HS-5 (cell line): ENCODE measurements around the gene CLPTM1L.
A peak's percentile ranks its signal among the peaks of the same experiment; 100 is the strongest.

Experiments
- DNase-seq: peaks from one replicate; pipeline ENCODE4 v3.0.0-alpha.2; 2012; ENCODE audit warnings: low read depth

The CLPTM1L gene

DNA sequence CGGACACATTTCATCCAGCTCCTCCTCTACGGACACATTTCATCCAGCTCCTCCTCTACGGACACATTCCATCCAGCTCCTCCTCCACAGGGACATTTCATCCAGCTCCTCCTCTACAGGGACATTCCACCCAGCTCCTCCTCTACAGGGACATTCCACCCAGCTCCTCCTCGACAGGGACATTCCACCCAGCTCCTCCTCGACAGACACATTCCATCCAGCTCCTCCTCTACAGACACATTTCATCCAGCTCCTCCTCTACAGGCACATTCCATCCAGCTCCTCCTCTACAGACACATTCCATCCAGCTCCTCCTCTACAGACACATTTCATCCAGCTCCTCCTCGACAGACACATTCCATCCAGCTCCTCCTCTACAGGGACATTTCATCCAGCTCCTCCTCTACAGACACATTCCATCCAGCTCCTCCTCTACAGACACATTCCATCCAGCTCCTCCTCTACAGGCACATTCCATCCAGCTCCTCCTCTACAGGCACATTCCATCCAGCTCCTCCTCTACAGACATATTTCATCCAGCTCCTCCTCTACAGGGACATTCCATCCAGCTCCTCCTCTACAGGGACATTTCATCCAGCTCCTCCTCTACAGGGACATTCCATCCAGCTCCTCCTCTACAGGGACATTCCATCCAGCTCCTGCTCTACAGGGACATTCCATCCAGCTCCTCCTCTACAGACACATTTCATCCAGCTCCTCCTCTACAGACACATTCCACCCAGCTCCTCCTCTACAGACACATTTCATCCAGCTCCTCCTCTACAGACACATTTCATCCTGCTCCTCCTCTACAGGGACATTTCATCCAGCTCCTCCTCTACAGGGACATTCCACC, 17.8 kb downstream of the CLPTM1L start:
- DNase-seq = peak; percentile 80

DNA sequence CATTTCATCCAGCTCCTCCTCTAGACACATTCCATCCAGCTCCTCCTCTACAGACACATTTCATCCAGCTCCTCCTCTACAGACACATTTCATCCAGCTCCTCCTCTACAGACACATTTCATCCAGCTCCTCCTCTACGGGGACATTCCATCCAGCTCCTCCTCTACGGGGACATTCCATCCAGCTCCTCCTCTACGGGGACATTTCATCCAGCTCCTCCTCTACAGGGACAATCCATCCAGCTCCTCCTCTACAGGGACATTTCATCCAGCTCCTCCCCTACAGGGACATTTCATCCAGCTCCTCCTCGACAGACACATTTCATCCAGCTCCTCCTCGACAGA, 18.4 kb downstream of the CLPTM1L start:
- DNase-seq = peak; percentile 22

DNA sequence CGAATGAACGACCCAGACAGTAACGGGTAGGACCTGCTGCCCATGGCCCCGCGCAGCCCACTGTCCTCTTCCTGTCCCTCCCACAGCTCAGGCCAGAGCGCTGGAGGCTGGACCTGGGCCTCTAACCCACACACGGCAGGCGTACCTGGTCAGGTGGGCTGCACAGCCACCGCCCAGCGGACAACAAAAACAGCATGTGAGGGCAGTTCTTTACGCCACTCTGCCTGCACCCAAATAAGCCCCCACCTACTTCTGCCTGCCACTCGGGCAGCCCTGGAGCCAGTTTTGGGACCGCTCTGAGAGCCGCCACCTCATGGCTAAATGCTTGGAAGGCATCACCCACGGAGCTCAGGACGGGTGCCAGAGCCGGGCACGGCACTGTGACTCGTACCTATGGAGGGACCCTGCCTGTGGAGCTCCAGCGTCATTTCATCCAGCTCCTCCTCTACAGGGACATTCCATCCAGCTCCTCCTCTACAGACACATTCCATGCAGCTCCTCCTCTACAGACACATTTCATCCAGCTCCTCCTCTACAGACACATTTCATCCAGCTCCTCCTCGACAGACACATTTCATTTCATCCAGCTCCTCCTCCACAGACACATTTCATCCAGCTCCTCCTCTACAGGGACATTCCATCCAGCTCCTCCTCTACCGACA, 18.9 kb downstream of the CLPTM1L start:
- peak; percentile 48 for DNase-seq

DNA sequence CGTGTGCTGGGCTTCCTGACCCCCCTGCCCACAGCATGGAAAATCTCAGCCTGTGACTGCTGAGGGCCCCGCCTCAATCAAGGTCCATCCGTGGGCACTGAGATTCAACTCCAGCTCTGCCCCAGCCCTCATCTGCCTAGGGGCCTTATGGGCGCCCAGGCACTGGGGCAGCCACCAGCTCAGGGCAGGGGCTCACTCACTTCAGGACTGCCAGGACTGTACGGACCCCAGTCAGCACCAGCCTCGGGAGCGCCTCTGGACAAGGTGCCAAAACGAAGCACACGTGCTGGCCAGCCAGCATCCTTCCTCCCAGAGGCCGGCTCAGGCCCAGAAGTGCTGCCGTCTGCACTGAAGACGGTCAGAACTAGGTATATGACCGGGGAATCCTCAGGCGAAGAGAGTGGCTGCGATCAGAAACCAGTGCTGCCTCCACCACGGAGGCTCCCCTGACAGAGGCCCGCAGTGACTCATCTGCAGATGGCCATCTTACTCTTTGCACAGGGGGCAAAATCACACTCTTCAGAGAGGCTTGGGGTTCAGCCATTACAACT, 19.6 kb downstream of the CLPTM1L start:
- no peak for DNase-seq

DNA sequence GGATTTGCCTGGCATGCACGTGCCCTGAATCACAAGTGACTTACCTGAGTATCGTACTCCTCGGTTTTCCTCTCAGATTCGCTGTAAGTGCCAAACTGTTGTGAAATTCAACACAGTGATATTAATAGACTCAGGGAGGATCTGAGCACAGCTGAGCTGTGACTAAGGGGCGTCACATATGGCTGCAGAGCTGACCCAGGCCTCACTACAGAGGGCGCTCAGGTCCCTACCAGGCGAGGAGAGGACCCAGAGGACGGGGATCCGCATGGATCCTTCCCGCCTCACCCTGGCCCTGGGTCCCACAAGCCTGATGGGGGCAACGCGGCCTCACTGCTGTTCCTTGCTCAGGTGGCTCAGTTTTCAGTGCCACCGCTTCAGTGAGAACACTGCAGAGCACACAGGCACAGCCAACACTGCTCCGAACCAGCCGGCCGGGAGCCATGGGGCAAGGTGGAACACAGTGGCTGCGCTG, 20.1 kb downstream of the CLPTM1L start:
- no peak for DNase-seq

DNA sequence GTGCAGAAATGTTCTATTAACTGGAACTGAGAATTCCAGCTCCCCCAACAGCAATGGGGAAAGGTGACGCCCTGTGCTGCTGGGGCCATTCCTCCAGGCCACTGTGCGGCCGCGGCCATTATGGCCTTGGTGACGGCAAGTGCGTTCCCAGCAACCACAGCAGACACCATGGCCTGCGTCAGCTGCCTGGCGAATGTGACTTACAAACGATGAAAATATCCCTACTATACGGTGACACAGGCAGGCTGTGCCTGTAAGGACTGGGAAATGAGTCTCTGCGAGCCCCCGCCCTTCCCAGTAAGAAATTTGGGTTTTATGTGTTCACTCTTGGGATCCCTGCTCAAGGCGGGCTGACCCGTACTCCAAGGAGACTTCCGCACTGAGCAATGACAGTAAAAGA, 20.6 kb downstream of the CLPTM1L start:
- DNase-seq = no peak

DNA sequence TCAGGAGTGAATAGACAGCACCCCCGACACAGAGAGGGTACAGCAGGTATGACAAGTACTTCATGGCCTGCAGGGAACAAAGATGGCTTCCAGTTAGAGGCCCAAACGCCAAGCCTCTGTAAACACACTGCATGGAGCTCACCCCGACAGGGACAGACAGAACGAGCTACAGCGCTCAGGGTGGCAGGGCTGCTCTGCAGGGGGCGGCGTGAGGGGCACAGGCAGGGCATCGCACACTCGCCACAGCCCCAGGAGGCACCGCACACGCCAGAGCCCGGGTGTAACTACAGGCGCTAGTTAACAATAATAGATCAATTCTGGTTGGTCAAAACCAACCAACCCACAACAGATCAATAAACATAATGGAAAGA, 21.1 kb downstream of the CLPTM1L start:
- DNase-seq = no peak

DNA sequence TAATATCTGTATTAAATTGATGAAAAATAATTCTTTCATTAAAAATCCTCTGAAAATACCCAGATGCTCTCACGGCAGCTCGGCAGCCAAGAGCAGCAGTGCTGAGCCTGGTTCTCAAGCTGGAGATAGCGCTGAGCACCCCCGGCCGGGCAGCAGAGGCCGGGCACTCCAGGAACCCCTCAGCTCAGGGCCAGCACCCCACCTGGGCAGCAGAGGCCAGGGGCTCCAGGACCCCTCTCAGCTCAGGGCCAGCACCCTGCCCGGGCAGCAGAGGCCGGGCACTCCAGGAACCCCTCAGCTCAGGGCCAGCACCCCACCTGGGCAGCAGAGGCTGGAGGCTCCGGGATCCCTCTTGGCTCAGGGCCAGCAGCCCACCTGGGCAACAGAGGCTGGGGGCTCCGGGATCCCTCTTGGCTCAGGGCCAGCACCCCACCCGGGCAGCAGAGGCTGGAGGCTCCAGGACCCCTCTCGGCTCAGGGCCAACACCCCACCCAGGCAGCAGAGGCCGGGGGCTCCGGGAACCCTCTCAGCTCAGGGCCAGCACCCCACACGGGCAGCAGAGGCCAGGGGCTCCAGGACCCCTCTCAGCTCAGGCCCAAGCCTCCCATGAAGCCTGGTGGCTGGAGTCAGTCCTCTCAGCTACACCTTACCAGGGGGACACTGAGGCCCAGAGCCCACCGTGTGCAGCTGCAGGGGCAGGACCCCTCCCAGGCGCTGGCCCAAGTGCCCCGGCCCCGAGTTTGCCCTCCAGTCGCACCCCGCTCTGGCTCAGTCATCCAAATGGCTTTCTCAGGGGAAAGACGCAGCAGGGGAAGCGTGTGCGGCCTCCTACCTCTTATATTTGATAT, 21.7 kb downstream of the CLPTM1L start:
- no peak for DNase-seq

DNA sequence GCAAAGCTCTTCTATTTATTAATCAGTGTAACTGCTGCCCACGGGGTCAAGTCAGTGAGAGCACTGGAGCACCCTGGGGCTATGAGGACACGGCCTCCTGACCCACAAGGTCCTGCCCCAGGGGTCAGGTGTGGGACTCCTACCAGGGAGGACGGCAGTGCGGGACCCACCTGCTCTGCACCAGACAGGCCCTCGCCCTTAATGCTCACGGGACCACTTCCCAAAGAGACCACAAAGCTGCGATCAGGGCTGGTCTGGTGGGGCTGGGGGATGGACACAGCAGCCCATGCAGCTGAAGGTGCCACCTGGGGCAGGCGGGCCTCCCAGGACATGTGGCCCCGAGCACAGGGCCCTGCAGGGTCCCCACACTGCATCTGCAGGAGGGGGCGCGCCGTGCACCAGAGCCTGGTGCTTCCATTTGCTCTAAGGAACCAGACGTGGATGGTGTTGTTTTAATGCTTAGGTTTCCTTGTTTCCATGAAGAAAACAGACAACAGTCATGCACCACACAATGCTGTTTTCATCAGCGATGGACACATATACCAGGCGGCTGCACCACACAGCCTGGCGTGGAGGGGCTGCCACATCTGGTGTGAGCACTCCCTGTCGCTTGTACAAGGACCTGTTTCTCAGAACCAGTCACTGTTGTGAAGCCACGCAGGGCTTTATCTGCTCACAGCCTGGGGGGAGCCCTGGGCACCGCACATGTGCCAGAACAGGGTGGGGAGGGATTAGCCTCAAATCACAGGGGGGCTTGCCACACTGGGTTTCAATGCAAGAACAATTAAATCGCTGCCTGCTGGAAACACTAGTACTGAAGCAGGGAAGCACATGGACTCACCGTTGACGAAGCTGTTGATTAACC, 22.6 kb downstream of the CLPTM1L start:
- no peak for DNase-seq

DNA sequence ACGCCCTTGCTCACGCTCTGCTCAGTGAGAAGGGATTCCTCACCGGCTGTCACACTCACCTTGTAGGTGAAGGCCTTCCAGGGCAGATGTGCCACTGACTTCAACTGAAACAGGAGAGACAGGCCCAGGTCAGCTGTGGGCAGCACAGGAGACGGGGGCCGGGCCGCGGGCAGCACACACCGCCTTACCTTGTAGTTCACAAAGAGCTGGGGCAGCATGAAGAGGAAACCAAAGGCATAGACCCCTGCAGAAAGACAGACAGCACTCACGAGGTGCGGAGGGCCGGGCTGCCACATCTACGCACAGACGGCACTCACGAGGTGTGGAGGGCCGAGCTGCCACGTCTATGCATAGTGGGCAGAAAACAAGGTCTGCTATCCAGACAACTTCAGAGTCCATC, 23.3 kb downstream of the CLPTM1L start:
- no peak for DNase-seq

DNA sequence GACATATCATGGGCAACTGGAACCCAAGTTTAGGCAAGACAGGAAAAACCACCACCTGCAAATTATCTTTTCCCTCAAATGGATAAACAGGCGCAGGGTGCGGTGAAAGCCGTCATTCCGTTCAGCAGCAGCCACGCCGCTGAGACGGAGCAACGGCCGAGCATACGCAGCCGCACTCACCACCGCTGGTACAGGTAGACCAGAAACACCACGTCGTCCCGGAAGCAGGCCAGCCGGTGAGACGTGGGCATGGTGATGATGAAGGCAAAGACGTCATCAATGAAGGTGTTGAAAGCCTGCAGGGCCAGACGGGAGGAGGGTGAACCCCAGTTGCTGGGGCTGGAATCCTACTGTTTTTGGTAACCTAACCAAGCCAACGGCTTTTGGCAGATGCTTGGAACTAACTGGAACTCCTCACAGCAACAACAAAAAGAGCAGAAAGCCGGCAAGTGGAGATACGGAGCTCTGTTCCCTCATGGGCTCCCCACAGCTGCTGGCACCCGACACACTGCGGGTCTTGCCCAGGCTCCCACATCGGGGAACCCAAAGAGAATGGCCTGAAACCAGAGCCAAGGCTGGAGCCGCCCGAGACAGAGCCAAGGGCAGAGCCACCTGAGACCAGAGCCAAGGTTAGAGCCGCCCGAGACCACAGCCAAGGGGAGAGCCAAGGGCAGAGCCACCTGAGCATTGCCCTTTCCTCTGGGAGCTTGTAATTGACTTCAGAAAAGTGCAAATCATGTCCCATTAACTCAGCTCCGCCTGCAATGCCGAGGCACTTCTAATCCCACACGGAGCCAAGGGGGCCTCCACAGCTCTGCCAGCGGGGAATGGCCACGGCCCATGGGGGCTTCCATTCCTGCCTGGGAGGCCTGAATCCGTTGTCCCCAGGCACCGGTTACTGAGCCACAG, 24.2 kb downstream of the CLPTM1L start:
- DNase-seq = no peak

DNA sequence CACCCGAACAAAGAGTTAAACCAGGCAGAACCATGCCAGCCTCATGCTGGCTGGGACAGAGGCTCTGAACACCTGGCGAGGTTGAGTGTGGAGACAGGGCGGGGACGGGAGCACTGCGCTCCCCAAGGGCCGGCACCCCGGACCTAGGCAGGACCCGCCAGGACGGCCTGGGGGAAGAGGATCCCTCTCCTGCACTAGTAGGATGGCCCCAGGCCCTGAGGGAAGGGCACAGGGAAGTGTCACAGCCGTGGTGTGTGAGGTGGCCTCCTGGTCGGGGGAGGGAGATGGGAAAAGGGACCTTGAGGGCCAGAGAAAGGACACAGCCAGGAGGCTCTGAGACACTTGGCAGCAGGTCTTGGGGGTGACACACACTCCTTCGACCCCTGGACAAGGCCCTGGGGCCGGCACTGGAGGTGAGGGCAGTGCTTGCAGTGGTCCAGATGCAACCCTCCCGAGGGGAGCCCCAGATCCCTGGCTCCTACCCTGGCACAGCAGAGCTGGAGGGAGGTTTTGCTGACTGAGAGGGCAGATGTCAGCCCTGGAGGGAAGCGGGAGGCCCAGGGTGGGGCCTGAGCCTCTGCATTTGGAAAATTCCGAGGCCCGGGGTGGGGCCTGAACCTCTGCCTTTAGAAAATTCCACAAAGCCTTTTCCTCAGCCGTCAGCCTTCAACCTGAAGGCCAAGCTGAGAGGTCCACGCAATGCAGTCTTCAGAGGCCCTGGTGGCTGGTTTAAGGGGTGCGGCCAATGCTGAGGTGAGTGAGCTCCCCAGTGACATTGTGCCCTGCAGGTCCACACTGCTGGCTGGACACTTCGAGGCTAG, 25.3 kb downstream of the CLPTM1L start:
- no peak for DNase-seq

DNA sequence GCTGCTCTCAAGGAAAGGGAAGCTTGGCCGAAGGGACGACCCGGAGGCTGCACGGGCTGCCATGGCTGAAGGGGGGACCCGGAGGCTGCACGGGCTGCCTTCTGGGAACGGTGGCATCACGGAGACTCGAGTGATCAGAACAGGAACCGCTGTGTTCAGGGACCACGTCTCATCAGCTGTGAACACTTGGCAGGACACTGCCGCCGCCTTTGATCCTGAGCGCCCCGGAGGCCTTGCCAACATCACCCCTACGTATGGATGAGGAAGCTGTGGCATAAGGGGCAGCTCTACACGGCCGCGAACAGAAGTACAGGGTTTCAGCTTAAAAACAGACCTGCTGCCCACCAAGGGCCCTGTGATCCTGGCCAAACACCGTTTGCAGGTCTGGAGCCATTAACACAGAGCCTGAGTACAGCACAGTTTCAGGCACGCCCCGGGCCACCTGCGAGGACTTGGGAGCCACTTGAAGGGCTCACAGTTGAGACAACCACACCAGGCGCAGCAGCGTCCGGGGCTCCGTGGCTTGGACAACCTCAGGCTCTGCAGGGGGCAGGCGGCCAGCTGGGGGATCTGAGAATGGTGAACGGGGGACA, 26.1 kb downstream of the CLPTM1L start:
- no peak for DNase-seq

DNA sequence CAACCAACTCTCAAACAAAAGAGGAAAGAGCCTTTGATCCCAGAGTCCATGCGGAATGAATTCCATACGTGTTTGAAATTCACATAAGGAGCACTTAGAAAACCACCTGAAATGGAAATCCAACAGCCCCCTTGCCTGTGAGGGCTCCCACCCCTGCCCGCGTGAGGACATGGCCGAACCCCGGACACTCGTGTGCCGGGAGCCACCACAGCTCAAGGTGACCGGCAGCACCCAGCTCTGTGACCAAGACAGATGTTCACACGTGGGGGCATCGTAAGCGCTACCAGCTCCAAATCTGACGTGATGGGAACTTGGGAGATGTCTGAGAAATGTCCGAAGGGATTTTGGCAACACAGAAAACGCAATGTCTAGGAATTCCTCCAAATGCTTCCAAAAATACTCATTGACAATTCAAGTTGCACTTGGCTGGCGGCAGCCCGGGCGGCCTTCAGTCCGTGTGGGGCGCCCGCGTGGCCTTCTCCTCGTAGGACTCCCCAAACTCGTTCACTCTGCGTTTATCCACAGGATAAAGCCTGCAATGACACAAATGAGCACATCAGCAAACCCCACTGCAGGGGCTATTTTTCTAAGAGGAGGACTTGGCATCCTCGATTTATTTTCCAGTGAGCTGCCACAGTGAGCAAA, 26.9 kb downstream of the CLPTM1L start:
- no peak for DNase-seq

DNA sequence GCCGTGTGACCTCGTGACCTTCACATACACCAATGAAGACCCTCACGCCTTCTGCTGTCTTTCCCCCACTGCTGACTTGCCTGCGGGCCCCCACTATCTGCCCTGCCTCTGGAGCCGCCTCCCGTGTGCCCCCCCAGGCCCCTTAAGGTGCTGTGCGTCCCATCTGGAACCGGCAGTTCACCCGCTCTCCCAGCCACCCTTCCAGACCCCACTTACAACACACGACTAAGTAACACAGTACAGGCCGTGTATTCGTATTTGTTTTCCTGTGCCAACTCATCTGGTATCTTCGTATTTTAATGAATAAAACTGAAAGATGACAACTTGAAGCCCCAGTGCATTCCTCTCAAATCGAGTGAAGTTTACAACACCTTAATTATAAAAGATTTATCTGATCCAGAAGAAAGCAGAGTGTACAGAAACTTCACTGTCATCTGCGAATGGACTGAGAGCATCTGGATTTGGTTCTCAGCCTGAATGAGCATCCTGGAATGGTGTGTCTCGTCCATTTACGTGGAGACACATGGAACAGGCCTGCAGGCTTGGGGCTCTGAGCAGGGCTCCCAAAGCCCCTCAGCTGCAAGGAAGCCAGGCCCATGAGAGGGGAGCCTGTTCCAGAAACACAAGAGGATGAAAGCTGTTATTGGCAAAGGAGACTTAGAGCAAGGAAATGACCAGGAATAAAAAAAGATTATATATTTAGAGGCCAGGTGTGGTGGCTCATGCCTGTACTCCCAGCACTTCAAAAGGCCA, 28.1 kb downstream of the CLPTM1L start:
- DNase-seq = no peak

DNA sequence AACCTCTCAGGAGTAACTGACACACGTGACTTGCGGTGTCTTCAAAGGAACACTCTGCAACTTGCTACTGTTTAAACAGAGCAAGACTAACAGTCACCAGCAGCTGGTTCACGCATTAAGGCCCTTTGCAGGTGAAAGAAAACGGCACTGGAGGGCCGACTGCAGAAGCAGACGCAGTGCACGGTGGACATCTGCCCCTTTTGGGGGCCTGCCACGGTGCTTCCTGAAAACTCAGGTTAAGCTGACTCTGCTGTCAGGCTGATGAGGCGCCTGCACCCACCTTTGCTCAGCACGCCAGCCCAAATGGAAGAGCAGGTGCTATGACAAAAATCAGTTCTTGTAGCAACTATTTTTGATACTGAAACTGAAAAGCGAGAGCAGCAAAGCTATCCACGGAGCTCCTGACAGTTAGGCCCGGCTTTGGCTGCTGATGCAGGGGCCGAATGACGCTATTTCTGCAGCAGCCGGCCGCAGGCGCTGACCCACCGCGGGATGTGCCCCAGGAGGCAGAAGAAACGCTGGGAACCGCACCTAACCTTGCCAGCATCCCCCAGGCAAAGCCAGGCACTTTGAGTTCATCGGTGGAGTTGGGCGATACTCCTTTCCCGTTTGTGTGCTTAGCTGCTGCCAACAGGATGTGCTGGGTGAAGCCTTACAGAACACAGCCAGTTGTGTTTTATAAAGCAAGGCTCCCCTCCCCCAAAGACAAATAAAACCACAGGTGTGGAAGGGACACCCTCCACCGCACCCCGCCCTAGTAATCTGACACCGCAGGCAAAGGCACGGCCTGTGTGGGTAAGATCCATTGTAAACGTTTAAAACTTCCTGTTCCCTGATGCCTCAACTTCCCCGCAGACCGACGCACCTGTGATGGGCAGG, 29.0 kb downstream of the CLPTM1L start:
- DNase-seq = no peak
